WERI-Rb-1 (cell line): ENCODE data around the gene RCN1.

Experiments
- DNase-seq: peaks from one replicate; pipeline ENCODE4 v3.0.0-alpha.2; 2020
- H3K27ac ChIP-seq: fragments of 250-450 bp; sonication (Bioruptor Pico); 2 replicates; pipeline ENCODE4 v1.5.1; 2020; ENCODE audit warnings: mild to moderate bottlenecking, moderate library complexity
- H3K27me3 ChIP-seq: fragments of 250-450 bp; sonication (Bioruptor Pico); 2 replicates; pipeline ENCODE4 v1.5.1; 2021; ENCODE audit warnings: mild to moderate bottlenecking, low read depth, moderate library complexity; ENCODE audit not compliant: insufficient read depth, severe bottlenecking
- H3K36me3 ChIP-seq: fragments of 250-450 bp; sonication (Bioruptor Pico); 2 replicates; pipeline ENCODE4 v1.5.1; 2020; ENCODE audit warnings: mild to moderate bottlenecking, moderate library complexity
- H3K4me3 ChIP-seq: 2 replicates; pipeline ENCODE4 v1.5.1; 2011; ENCODE audit warnings: low read depth, mild to moderate bottlenecking, control low read depth, low read length
- H3K9me3 ChIP-seq: fragments of 250-450 bp; sonication (Bioruptor Pico); 2 replicates; pipeline ENCODE4 v1.5.1; 2021; ENCODE audit warnings: mild to moderate bottlenecking, moderate library complexity; ENCODE audit not compliant: severe bottlenecking
- TF ChIP-seq, protein P1 (sequence below): IDR thresholded peaks from 2 replicates; pipeline ENCODE4 v1.5.1; 2011; ENCODE audit warnings: low read depth, mild to moderate bottlenecking, control low read depth, inconsistent platforms, low read length

RCN1 gene

DNA sequence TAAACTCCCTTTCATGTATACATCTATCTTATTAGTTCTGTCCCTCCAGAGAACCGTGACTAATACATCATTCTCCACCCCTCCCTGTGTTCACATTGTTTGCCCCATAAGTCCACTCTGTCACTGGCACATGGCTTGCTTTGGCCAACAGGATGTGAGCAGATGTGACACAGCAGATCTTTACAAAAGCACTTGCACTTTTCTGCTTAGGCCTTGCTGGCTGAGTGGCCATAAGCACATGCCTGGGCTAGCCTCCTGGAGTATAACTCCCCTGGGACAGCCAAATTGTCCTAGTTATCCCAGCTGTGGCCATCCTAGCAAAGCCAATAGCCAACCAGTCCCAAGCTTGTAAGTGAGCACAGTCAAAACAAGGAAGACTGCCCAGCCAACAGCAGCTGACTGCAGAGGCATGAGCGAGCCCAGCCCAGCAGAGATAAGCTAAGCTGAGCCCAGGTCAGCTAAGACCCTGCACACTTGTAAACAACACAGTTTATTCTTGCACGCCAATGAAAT is 9.7 kb upstream of the RCN1 start:
- Histone ChIP-seq H3K36me3 (no peaks in the 10 kb centered on the region), H3K9me3 (no peaks in the 10 kb centered on the region), H3K27ac (peak overlapping the region; percentile 17; the same call in 1 of the 2 replicates), H3K4me3 (no peak overlapping the region), H3K27me3 (no peaks in the 10 kb centered on the region)
- TF ChIP-seq, protein P1, sequence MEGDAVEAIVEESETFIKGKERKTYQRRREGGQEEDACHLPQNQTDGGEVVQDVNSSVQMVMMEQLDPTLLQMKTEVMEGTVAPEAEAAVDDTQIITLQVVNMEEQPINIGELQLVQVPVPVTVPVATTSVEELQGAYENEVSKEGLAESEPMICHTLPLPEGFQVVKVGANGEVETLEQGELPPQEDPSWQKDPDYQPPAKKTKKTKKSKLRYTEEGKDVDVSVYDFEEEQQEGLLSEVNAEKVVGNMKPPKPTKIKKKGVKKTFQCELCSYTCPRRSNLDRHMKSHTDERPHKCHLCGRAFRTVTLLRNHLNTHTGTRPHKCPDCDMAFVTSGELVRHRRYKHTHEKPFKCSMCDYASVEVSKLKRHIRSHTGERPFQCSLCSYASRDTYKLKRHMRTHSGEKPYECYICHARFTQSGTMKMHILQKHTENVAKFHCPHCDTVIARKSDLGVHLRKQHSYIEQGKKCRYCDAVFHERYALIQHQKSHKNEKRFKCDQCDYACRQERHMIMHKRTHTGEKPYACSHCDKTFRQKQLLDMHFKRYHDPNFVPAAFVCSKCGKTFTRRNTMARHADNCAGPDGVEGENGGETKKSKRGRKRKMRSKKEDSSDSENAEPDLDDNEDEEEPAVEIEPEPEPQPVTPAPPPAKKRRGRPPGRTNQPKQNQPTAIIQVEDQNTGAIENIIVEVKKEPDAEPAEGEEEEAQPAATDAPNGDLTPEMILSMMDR: no peak
- peak; percentile 72 for DNase-seq

DNA sequence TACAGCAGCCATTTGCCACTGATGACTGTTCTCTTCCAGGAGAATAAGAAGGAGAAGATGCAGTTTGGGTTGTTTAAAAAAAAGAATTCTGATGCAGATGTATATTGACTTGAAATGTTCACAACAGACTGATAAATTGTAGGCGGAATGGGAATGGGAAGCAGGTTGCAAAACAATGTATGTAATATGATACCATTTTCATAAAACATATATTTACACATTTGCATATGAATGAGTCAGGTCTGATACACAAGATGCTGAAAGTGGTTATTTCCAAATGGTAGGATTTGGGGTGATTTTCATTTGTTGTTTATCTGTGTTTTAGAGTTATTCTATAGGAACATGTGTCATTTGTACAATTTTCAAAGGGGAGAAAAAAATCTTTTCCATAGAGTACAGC is 9.0 kb upstream of the RCN1 start:
- TF ChIP-seq, protein P1: no peak
- DNase-seq: no peak
- Histone ChIP-seq H3K27ac (no peak overlapping the region), H3K27me3 (no peaks in the 10 kb centered on the region), H3K4me3 (no peak overlapping the region), H3K36me3 (no peaks in the 10 kb centered on the region), H3K9me3 (no peaks in the 10 kb centered on the region)

DNA sequence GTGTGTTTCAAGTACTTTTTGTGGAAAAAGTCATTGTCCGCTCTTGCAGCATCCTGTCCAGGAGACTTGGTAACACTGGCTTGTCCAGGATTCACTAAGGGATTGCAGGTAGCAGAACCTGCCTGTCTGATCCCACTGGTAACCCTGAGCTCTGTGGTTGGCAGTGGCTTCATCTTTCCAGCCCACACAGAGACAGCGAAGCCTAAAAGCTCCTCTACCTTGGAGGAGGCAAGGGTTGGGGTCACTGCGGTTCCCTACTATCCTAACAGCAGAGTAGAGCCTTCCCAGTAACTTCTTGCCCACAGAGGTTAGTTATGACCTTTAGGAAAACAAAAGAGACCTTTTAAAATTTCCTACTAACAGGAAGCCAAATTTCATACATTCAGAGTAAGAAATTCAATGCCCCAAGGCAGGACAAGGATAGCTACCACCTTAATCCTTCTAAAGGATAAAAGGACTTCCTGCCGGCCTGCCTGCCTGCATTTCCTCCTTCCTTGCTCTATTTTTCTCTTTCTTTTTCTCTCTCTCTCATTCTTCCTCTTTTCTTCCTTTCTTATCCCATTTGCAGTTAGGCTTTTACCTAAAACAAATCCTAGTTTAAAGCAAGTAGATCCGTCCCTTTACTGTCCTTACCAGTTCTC is 8.4 kb upstream of the RCN1 start:
- H3K9me3 ChIP-seq: no peaks in the 10 kb centered on the region
- TF ChIP-seq, protein P1: no peak
- H3K27ac ChIP-seq: no peak overlapping the region
- H3K36me3 ChIP-seq: no peaks in the 10 kb centered on the region
- DNase-seq: no peak
- no peak overlapping the region for H3K4me3 ChIP-seq
- H3K27me3 ChIP-seq: no peaks in the 10 kb centered on the region

DNA sequence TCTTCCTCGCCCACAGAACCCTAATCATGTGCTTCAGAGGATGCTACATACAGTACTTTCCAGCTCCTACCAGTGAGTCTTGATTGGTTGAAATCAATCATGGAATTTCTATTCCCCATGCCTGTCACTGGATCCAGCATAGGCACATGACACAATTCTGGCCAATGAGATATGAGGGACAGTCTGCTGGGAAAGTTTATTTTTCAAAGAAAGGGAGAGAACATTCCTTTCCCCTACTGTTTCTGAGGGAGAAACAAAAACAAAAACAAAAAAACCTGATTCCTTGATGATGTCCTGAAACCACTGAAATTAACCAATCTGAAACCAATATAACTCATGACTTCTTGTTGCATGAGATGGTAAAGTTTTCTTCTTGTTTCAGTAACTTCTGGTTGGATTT is 3.3 kb upstream of the RCN1 start:
- Histone ChIP-seq H3K36me3 (peaks cover 6% of the 10 kb centered on the region; the same call in 1 of the 2 replicates), H3K27me3 (no peaks in the 10 kb centered on the region), H3K27ac (no peak overlapping the region), H3K9me3 (no peaks in the 10 kb centered on the region), H3K4me3 (no peak overlapping the region)
- TF ChIP-seq, protein P1: no peak
- DNase-seq: no peak

DNA sequence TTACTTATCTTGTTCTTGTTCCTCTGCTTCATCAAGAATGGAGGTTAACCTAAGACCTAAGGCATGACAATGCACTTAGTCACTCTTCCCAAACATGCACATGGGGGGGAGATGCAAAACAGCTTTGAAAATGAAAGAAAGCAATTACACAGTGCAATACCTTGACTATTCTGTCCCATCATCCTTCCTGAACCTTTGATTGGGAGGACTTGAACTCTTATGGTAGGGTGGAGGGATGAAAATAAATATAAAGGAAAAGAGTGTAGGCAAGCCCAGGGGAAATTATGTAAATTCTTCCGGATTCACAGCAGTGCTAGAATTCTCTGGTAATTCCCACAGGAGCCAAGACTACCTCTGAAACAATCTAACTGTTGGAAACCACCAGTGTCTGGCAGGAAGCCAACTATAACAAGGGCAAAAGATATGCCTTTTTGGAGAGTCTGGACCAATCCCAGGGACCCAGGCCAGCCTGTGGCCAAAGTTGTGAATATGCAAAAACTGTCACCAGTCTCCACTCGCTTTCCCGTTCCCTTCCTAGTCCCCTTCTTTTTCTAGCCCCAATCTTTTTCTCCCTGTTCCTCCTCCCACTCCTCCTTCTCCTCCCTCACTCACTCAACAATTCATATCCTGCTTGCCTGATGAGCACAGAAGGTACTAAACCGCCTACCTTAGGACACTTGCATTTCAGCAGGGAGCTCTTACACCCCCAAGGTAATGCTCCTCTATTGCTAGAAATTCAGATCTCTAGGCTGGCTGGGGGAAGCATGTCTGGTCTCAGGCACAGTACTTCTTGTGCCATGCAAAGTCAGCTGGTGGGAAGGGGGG is 2.5 kb upstream of the RCN1 start:
- no peaks in the 10 kb centered on the region for H3K27me3 ChIP-seq

More for the DNA sequence above, 2.5 kb upstream of the RCN1 start:
- TF ChIP-seq, protein P1: no peak
- Histone ChIP-seq H3K27ac (no peak overlapping the region), H3K36me3 (peaks cover 11% of the 10 kb centered on the region; the same call in 1 of the 2 replicates), H3K9me3 (no peaks in the 10 kb centered on the region), H3K4me3 (no peak overlapping the region)
- no peak for DNase-seq
